Neural cell (in vitro differentiated cells): Measurements from ENCODE around the gene PARP8.

Experiments used
- CTCF ChIP-seq: fragments of 450-650 bp; IDR thresholded peaks from 2 replicates; pipeline ENCODE4 v1.5.1; 2014; ENCODE audit warnings: antibody characterized with exemption, mild to moderate bottlenecking, moderate library complexity; ENCODE audit not compliant: poor library complexity, severe bottlenecking
- EP300 ChIP-seq: fragments of 450-650 bp; conservative IDR thresholded peaks from 2 replicates; pipeline ENCODE4 v1.6.1; 2014; ENCODE audit warnings: antibody characterized with exemption, mild to moderate bottlenecking, moderate library complexity; ENCODE audit not compliant: poor library complexity, severe bottlenecking
- RAD21 ChIP-seq: fragments of 450-650 bp; conservative IDR thresholded peaks from 2 replicates; pipeline ENCODE4 v1.6.1; 2014; ENCODE audit warnings: antibody characterized with exemption, mild to moderate bottlenecking, moderate library complexity
- REST ChIP-seq: IDR thresholded peaks from 2 replicates; pipeline ENCODE4 v1.6.1; 2012; ENCODE audit warnings: borderline replicate concordance

GRCh38 chr5:50874306-50875001 lies 208.0 kb downstream of the PARP8 start:
- TF ChIP-seq CTCF (no peak), EP300 (no peak), RAD21 (no peak), REST (no peak)
